H9 (cell line): Measurements from ENCODE around the gene PNMA6A. TPM values are rescaled to one million over a fixed set of nuclear protein-coding genes. Genes with fewer than 3 reads are reported as not detected.

Source experiments
- DNase-seq: peaks from one replicate; pipeline ENCODE4 v3.0.0-alpha.2; 2017
- H2AFZ ChIP-seq: one replicate; pipeline ENCODE4 v1.6.1; 2013; ENCODE audit warnings: mild to moderate bottlenecking, low read length, control low read depth, moderate library complexity
- H2AK5ac ChIP-seq: 2 replicates; pipeline ENCODE4 v1.6.1; 2013; ENCODE audit warnings: low read length, control low read depth, mixed read lengths; ENCODE audit not compliant: insufficient read length
- H2BK120ac ChIP-seq: one replicate; pipeline ENCODE4 v1.6.1; 2013; ENCODE audit warnings: low read depth, mild to moderate bottlenecking, low read length, control low read depth, inconsistent platforms; ENCODE audit not compliant: poor library complexity, severe bottlenecking
- H2BK12ac ChIP-seq: 2 replicates; pipeline ENCODE4 v1.6.1; 2013; ENCODE audit warnings: low read length, control low read depth, mixed read lengths, low read depth; ENCODE audit not compliant: insufficient read length
- H2BK15ac ChIP-seq: 2 replicates; pipeline ENCODE4 v1.6.1; 2013; ENCODE audit warnings: low read depth, low read length, control low read depth
- H2BK20ac ChIP-seq: one replicate; pipeline ENCODE4 v1.6.1; 2013; ENCODE audit warnings: low read depth, mild to moderate bottlenecking, low read length, control low read depth, inconsistent platforms; ENCODE audit not compliant: poor library complexity, severe bottlenecking
- H2BK5ac ChIP-seq: 2 replicates; pipeline ENCODE4 v1.6.1; 2013; ENCODE audit warnings: low read length, control low read depth, mixed read lengths; ENCODE audit not compliant: insufficient read length
- H3K14ac ChIP-seq: 2 replicates; pipeline ENCODE4 v1.6.1; 2013; ENCODE audit warnings: low read length, control low read depth; ENCODE audit not compliant: insufficient read depth
- H3K18ac ChIP-seq: 2 replicates; pipeline ENCODE4 v1.6.1; 2013; ENCODE audit warnings: low read depth, mild to moderate bottlenecking, mixed read lengths, low read length, control low read depth; ENCODE audit not compliant: insufficient read length
- H3K23ac ChIP-seq: 2 replicates; pipeline ENCODE4 v1.6.1; 2013; ENCODE audit warnings: low read length, control low read depth, mixed read lengths, low read depth; ENCODE audit not compliant: insufficient read length
- H3K23me2 ChIP-seq: 2 replicates; pipeline ENCODE4 v1.6.1; 2013; ENCODE audit warnings: low read depth, mild to moderate bottlenecking, mixed read lengths, low read length, control low read depth; ENCODE audit not compliant: insufficient read length, poor library complexity, severe bottlenecking
- H3K27ac ChIP-seq: 2 replicates; pipeline ENCODE4 v1.5.1; 2013; ENCODE audit warnings: low read length, control low read depth, mixed read lengths, low read depth; ENCODE audit not compliant: insufficient read length
- H3K27me3 ChIP-seq: 2 replicates; pipeline ENCODE4 v1.6.1; 2013; ENCODE audit warnings: low read length, control low read depth, inconsistent platforms; ENCODE audit not compliant: insufficient read depth
- H3K4ac ChIP-seq: 2 replicates; pipeline ENCODE4 v1.6.1; 2013; ENCODE audit warnings: low read depth, mild to moderate bottlenecking, control low read depth, inconsistent platforms, low read length, moderate library complexity
- H3K4me1 ChIP-seq: 2 replicates; pipeline ENCODE4 v1.6.1; 2013; ENCODE audit warnings: low read length, control low read depth, inconsistent platforms; ENCODE audit not compliant: insufficient read depth
- H3K4me2 ChIP-seq: 2 replicates; pipeline ENCODE4 v1.6.1; 2013; ENCODE audit warnings: low read length, control low read depth, mixed read lengths; ENCODE audit not compliant: insufficient read length, insufficient read depth
- H3K56ac ChIP-seq: 2 replicates; pipeline ENCODE4 v1.6.1; 2013; ENCODE audit warnings: low read depth, mild to moderate bottlenecking, mixed read lengths, low read length, control low read depth; ENCODE audit not compliant: insufficient read length
- H3K79me1 ChIP-seq: 2 replicates; pipeline ENCODE4 v1.6.1; 2013; ENCODE audit warnings: low read depth, mild to moderate bottlenecking, moderate library complexity, low read length, control low read depth, inconsistent platforms; ENCODE audit not compliant: insufficient read depth, poor library complexity, severe bottlenecking
- H3K79me2 ChIP-seq: 2 replicates; pipeline ENCODE4 v1.6.1; 2013; ENCODE audit warnings: low read length, control low read depth, inconsistent platforms; ENCODE audit not compliant: insufficient read depth
- H3K9ac ChIP-seq: 2 replicates; pipeline ENCODE4 v1.6.1; 2013; ENCODE audit warnings: low read length, control low read depth, mixed read lengths; ENCODE audit not compliant: insufficient read length; ENCODE audit errors: extremely low read depth
- H3K9me3 ChIP-seq: one replicate; pipeline ENCODE4 v1.6.1; 2013; ENCODE audit warnings: low read depth, low read length, inconsistent platforms; ENCODE audit not compliant: control insufficient read depth
- H3T11ph ChIP-seq: one replicate; pipeline ENCODE4 v1.6.1; 2013; ENCODE audit warnings: mild to moderate bottlenecking, low read length, control low read depth, inconsistent platforms
- H4K20me1 ChIP-seq: one replicate; pipeline ENCODE4 v1.6.1; 2013; ENCODE audit not compliant: control insufficient read depth, insufficient read length, insufficient read depth
- H4K5ac ChIP-seq: 2 replicates; pipeline ENCODE4 v1.6.1; 2013; ENCODE audit warnings: low read depth, mild to moderate bottlenecking, mixed read lengths, low read length, control low read depth; ENCODE audit not compliant: insufficient read length
- H4K8ac ChIP-seq: replicated peaks from 2 replicates; pipeline ENCODE4 v1.6.1; 2013; ENCODE audit warnings: low read length, control low read depth, mixed read lengths, low read depth; ENCODE audit not compliant: insufficient read length
- H4K91ac ChIP-seq: 2 replicates; pipeline ENCODE4 v1.6.1; 2013; ENCODE audit warnings: low read depth, mild to moderate bottlenecking, moderate library complexity, mixed read lengths, low read length, control low read depth; ENCODE audit not compliant: insufficient read length
- H3K27ac Mint-ChIP-seq, 3 experiments: 2 replicates in 2 of 3; 3 replicates in 1 of 3; pipeline ENCODE4 v1.8.0; 2020 to 2021; ENCODE audit warnings: mixed read lengths in 3 of 3, mild to moderate bottlenecking in 1 of 3, moderate library complexity in 1 of 3
- H3K27me3 Mint-ChIP-seq: 2 replicates; pipeline ENCODE4 v1.8.0; 2021; ENCODE audit warnings: low read depth, mild to moderate bottlenecking, moderate library complexity, mixed read lengths
- H3K36me3 Mint-ChIP-seq, 3 experiments: 2 replicates in 2 of 3; 3 replicates in 1 of 3; pipeline ENCODE4 v1.8.0; 2020 to 2021; ENCODE audit warnings: low read depth in 3 of 3, mixed read lengths in 3 of 3; ENCODE audit not compliant: insufficient read depth in 1 of 3
- H3K4me1 Mint-ChIP-seq, 2 experiments: 2 replicates each; pipeline ENCODE4 v1.8.0; 2020; ENCODE audit warnings: mixed read lengths in 2 of 2
- H3K4me3 Mint-ChIP-seq, 2 experiments: 2 replicates in 1 of 2; 3 replicates in 1 of 2; pipeline ENCODE4 v1.8.0; 2020 to 2021; ENCODE audit warnings: mild to moderate bottlenecking in 2 of 2, mixed read lengths in 2 of 2, moderate library complexity in 1 of 2
- H3K9me3 Mint-ChIP-seq, 2 experiments: 2 replicates in 1 of 2; 3 replicates in 1 of 2; pipeline ENCODE4 v1.8.0; 2020; ENCODE audit warnings: mild to moderate bottlenecking in 2 of 2, mixed read lengths in 2 of 2, moderate library complexity in 1 of 2
- CTCF ChIP-seq: fragments of 200-600 bp; sonication (generic); conservative IDR thresholded peaks from 3 replicates; pipeline ENCODE4 v1.8.0; 2021; ENCODE audit warnings: antibody characterized with exemption, mild to moderate bottlenecking
- WGBS: extraction: QIAGEN DNeasy Blood & Tissue Kit; methylation state at CpG from one replicate; pipeline ENCODE4 v1.1.7; 2013; ENCODE audit warnings: missing lambda C conversion rate, low lambda C conversion rate, mixed read lengths; ENCODE audit not compliant: insufficient read length; ENCODE audit errors: extremely low coverage; 5-methylcytosine and 5-hydroxymethylcytosine counted together
- total RNA-seq: library from RNA; stranded (reverse); gene quantifications from 2 replicates; pipeline ENCODE4 v1.2.1, GENCODE V29; 2021

Gene PNMA6A
- total RNA-seq, 1 experiment from 2014 or later = 7.7 TPM

- Histone ChIP-seq H3K14ac (no peak overlapping the region), H3K4me1 (no peaks in the 10 kb centered on the region), H2AFZ (no peak overlapping the region), H3K9me3 (peaks cover 53% of the 10 kb centered on the region), H4K5ac (no peak overlapping the region), H3T11ph (no peak overlapping the region), H2BK12ac (no peak overlapping the region), H2BK120ac (no peak overlapping the region), H4K91ac (no peak overlapping the region), H3K4me2 (no peak overlapping the region), H2BK5ac (no peak overlapping the region), H3K27me3 (no peaks in the 10 kb centered on the region), H3K27ac (no peak overlapping the region), H3K23ac (no peak overlapping the region), H4K20me1 (no peaks in the 10 kb centered on the region), H2BK20ac (no peak overlapping the region), H3K79me1 (no peaks in the 10 kb centered on the region), H2BK15ac (no peak overlapping the region), H3K56ac (no peak overlapping the region), H3K4ac (no peak overlapping the region), H3K18ac (no peak overlapping the region), H2AK5ac (no peak overlapping the region), H3K9ac (no peak overlapping the region), H3K79me2 (no peaks in the 10 kb centered on the region), H4K8ac (no peak overlapping the region), H3K23me2 (no peaks in the 10 kb centered on the region)
- H3K27ac Mint-ChIP-seq = no peak overlapping the region
- TF ChIP-seq CTCF = no peak
- peaks cover 5 to 28% (median 23%) of the 10 kb centered on the region in 3 experiments; a peak in 6 of 7 replicates for H3K36me3 Mint-ChIP-seq
- no peaks in the 10 kb centered on the region for H3K4me1 Mint-ChIP-seq
- peaks cover 37% of the 10 kb centered on the region for H3K27me3 Mint-ChIP-seq
- WGBS = no CpG with 5 or more reads among the region's 2 CpGs
- no peak for DNase-seq
- peaks cover 84 to 91% of the 10 kb centered on the region in 2 experiments for H3K9me3 Mint-ChIP-seq
- H3K4me3 Mint-ChIP-seq = no peak overlapping the region
Observed at GRCh38 chrX:153049093-153049492, 23.2 kb upstream of the PNMA6A start.
